HepG2 (cell line): ENCODE data around the gene ZCCHC8. TPM values are rescaled to one million over a fixed set of nuclear protein-coding genes. Genes with fewer than 3 reads are reported as not detected.
A peak's percentile ranks its signal among the peaks of the same experiment; 100 is the strongest.

ENCODE experiments used
- CEBPB ChIP-seq: IDR thresholded peaks from 2 replicates; pipeline ENCODE4 v1.6.1; 2011; ENCODE audit warnings: low read depth, low read length, improper control_type of control experiment, borderline replicate concordance
- KDM4B ChIP-seq: sonication (generic); formaldehyde crosslinking; IDR thresholded peaks from 2 replicates; pipeline ENCODE4 v1.4.0; 2020; ENCODE audit warnings: missing genetic modification reagents
- KLF13 ChIP-seq: sonication (generic); formaldehyde crosslinking; IDR thresholded peaks from 2 replicates; pipeline ENCODE4 v1.4.0; 2020; ENCODE audit warnings: mild to moderate bottlenecking, missing genetic modification reagents
- PHF21A ChIP-seq: sonication (generic); formaldehyde crosslinking; IDR thresholded peaks from 2 replicates; pipeline ENCODE4 v1.5.0; 2020; ENCODE audit warnings: mild to moderate bottlenecking, missing genetic modification reagents
- RBFOX2 ChIP-seq: fragments of 200-400 bp; formaldehyde crosslinking; IDR thresholded peaks from 2 replicates; pipeline ENCODE4 v1.6.1; 2017; ENCODE audit warnings: low read depth, mild to moderate bottlenecking, low read length
- RBM22 ChIP-seq: fragments of 200-400 bp; formaldehyde crosslinking; optimal IDR thresholded peaks from 2 replicates; pipeline ENCODE3; 2017; ENCODE audit warnings: mild to moderate bottlenecking, low read length, moderate library complexity
- REL ChIP-seq: sonication (generic); formaldehyde crosslinking; conservative IDR thresholded peaks from 2 replicates; pipeline ENCODE4 v1.8.0; 2022; ENCODE audit warnings: mild to moderate bottlenecking, missing genetic modification reagents, moderate library complexity
- SMAD1 ChIP-seq: sonication (generic); formaldehyde crosslinking; IDR thresholded peaks from 2 replicates; pipeline ENCODE4 v1.4.0; 2020; ENCODE audit warnings: missing genetic modification reagents, low read depth, mild to moderate bottlenecking, borderline replicate concordance
- SPEN ChIP-seq: sonication (generic); formaldehyde crosslinking; IDR thresholded peaks from 2 replicates; pipeline ENCODE4 v1.5.1; 2020; ENCODE audit warnings: low read depth, mild to moderate bottlenecking, missing genetic modification reagents
- TARDBP ChIP-seq: sonication (generic); formaldehyde crosslinking; IDR thresholded peaks from 2 replicates; pipeline ENCODE4 v1.8.0; 2022; ENCODE audit warnings: mild to moderate bottlenecking, missing genetic modification reagents
- ZNF205 ChIP-seq: IDR thresholded peaks from 2 replicates; pipeline ENCODE4 v1.6.1; 2018; ENCODE audit warnings: missing biosample characterization, missing genetic modification reagents
- ZNF546 ChIP-seq: sonication (generic); formaldehyde crosslinking; conservative IDR thresholded peaks from 2 replicates; pipeline ENCODE4 v1.8.1; 2023; ENCODE audit warnings: mild to moderate bottlenecking, missing genetic modification reagents
- ZNF678 ChIP-seq: sonication (generic); formaldehyde crosslinking; IDR thresholded peaks from 2 replicates; pipeline ENCODE4 v1.4.0; 2020; ENCODE audit warnings: mild to moderate bottlenecking, missing genetic modification reagents
- polyA plus RNA-seq, 8 experiments: library from polyadenylated mRNA; depleted of rRNA in 3 of 8; stranded (reverse) in 7 of 8; unstranded in 1 of 8; fragments of >200 nt; fragmentation: Illumina TruSeq in 4 of 8; extraction: Trizol in 4 of 8; gene quantifications; 2 replicates each; pipeline versions ENCODE4 v1.2.1 to v1.2.3, GENCODE V29; 2011 to 2016; ENCODE audit warnings: low read depth in 4 of 8, missing spikeins in 1 of 8, mixed read lengths in 1 of 8; ENCODE audit not compliant: insufficient read depth in 1 of 8
- total RNA-seq, 5 experiments: library from RNA; depleted of rRNA; stranded (reverse); fragments of >200 nt; fragmentation: Illumina TruSeq; extraction: Trizol; gene quantifications; 2 replicates each; pipeline ENCODE4 v1.2.3, GENCODE V29; 2016; ENCODE audit warnings: low read depth in 1 of 5
- TF ChIP-seq, protein P1 (sequence below): sonication (generic); formaldehyde crosslinking; conservative IDR thresholded peaks from 2 replicates; pipeline ENCODE4 v1.8.1; 2023; ENCODE audit warnings: missing genetic modification reagents
- TF ChIP-seq, protein P2 (sequence below): sonication (generic); formaldehyde crosslinking; IDR thresholded peaks from 2 replicates; pipeline ENCODE4 v1.4.0; 2020; ENCODE audit warnings: missing genetic modification reagents
- TF ChIP-seq, protein P3 (sequence below): sonication (generic); formaldehyde crosslinking; conservative IDR thresholded peaks from 2 replicates; pipeline ENCODE4 v1.4.0; 2020; ENCODE audit warnings: missing genetic modification reagents
- TF ChIP-seq, protein P4 (sequence below): sonication (generic); formaldehyde crosslinking; conservative IDR thresholded peaks from 2 replicates; pipeline ENCODE4 v1.5.0; 2020; ENCODE audit warnings: missing genetic modification reagents
- TF ChIP-seq, protein P5 (sequence below): sonication (generic); formaldehyde crosslinking; IDR thresholded peaks from 2 replicates; pipeline ENCODE4 v1.4.0; 2020; ENCODE audit warnings: missing genetic modification reagents, borderline replicate concordance

ZCCHC8 gene
- total and polyA plus RNA-seq, 2 of the 13 experiments (the other 11 are each of a cell fraction or from before 2014, with no cell fraction given), result 18.6 to 20.9 TPM

DNA sequence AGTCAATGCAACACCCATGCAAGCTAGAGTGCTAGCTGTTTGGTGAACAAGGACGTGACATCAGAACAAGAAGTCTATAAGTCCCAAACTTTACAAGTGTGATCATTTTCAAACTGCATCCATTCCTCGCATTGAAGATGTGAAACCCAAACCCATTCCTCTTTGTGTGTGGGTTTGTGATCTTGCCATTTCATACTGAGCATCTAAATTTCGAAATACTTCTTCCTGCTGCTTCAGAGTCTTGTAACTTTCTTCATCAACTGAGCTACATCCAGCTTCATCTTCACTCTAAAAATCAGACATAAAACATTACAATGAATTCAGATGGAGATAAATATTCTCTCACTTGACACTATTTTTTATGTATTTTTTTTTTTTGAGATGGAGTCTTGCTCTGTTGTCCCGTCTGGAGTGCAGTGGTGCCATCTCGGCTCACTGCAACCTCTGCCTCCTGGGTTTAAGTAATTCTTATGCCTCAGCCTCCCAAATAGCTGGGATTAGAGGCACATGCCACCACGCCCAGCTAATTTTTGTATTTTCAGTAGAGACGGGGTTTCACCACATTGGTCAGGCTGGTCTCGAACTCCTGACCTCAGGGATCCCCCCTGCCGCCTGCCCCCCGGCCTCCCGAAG, 4.8 kb upstream of the ZCCHC8 start (continued):
- TF ChIP-seq, protein P1, sequence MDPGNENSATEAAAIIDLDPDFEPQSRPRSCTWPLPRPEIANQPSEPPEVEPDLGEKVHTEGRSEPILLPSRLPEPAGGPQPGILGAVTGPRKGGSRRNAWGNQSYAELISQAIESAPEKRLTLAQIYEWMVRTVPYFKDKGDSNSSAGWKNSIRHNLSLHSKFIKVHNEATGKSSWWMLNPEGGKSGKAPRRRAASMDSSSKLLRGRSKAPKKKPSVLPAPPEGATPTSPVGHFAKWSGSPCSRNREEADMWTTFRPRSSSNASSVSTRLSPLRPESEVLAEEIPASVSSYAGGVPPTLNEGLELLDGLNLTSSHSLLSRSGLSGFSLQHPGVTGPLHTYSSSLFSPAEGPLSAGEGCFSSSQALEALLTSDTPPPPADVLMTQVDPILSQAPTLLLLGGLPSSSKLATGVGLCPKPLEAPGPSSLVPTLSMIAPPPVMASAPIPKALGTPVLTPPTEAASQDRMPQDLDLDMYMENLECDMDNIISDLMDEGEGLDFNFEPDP (CRISPR knock-in tag), result no peak
- TF ChIP-seq CEBPB (peak; percentile 54; the same call in 1 of the 2 replicates), ZNF546 (CRISPR knock-in tag) (no peak), ZNF205 (CRISPR knock-in tag) (no peak), REL (CRISPR knock-in tag) (no peak), RBM22 (peak; percentile 5), SPEN (CRISPR knock-in tag) (no peak), RBFOX2 (peak; percentile 47; the same call in 1 of the 2 replicates), SMAD1 (CRISPR knock-in tag) (no peak), KDM4B (CRISPR knock-in tag) (no peak), PHF21A (CRISPR knock-in tag) (no peak), ZNF678 (CRISPR knock-in tag) (no peak), TARDBP (CRISPR knock-in tag) (no peak), KLF13 (CRISPR knock-in tag) (no peak)
- TF ChIP-seq, protein P2, sequence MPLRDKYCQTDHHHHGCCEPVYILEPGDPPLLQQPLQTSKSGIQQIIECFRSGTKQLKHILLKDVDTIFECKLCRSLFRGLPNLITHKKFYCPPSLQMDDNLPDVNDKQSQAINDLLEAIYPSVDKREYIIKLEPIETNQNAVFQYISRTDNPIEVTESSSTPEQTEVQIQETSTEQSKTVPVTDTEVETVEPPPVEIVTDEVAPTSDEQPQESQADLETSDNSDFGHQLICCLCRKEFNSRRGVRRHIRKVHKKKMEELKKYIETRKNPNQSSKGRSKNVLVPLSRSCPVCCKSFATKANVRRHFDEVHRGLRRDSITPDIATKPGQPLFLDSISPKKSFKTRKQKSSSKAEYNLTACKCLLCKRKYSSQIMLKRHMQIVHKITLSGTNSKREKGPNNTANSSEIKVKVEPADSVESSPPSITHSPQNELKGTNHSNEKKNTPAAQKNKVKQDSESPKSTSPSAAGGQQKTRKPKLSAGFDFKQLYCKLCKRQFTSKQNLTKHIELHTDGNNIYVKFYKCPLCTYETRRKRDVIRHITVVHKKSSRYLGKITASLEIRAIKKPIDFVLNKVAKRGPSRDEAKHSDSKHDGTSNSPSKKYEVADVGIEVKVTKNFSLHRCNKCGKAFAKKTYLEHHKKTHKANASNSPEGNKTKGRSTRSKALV, result no peak
- TF ChIP-seq, protein P3, sequence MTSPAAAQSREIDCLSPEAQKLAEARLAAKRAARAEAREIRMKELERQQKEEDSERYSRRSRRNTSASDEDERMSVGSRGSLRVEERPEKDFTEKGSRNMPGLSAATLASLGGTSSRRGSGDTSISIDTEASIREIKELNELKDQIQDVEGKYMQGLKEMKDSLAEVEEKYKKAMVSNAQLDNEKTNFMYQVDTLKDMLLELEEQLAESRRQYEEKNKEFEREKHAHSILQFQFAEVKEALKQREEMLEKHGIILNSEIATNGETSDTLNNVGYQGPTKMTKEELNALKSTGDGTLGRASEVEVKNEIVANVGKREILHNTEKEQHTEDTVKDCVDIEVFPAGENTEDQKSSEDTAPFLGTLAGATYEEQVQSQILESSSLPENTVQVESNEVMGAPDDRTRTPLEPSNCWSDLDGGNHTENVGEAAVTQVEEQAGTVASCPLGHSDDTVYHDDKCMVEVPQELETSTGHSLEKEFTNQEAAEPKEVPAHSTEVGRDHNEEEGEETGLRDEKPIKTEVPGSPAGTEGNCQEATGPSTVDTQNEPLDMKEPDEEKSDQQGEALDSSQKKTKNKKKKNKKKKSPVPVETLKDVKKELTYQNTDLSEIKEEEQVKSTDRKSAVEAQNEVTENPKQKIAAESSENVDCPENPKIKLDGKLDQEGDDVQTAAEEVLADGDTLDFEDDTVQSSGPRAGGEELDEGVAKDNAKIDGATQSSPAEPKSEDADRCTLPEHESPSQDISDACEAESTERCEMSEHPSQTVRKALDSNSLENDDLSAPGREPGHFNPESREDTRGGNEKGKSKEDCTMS (CRISPR knock-in tag), result no peak
- TF ChIP-seq, protein P4, sequence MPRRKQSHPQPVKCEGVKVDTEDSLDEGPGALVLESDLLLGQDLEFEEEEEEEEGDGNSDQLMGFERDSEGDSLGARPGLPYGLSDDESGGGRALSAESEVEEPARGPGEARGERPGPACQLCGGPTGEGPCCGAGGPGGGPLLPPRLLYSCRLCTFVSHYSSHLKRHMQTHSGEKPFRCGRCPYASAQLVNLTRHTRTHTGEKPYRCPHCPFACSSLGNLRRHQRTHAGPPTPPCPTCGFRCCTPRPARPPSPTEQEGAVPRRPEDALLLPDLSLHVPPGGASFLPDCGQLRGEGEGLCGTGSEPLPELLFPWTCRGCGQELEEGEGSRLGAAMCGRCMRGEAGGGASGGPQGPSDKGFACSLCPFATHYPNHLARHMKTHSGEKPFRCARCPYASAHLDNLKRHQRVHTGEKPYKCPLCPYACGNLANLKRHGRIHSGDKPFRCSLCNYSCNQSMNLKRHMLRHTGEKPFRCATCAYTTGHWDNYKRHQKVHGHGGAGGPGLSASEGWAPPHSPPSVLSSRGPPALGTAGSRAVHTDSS (CRISPR knock-in tag), result no peak
- TF ChIP-seq, protein P5, sequence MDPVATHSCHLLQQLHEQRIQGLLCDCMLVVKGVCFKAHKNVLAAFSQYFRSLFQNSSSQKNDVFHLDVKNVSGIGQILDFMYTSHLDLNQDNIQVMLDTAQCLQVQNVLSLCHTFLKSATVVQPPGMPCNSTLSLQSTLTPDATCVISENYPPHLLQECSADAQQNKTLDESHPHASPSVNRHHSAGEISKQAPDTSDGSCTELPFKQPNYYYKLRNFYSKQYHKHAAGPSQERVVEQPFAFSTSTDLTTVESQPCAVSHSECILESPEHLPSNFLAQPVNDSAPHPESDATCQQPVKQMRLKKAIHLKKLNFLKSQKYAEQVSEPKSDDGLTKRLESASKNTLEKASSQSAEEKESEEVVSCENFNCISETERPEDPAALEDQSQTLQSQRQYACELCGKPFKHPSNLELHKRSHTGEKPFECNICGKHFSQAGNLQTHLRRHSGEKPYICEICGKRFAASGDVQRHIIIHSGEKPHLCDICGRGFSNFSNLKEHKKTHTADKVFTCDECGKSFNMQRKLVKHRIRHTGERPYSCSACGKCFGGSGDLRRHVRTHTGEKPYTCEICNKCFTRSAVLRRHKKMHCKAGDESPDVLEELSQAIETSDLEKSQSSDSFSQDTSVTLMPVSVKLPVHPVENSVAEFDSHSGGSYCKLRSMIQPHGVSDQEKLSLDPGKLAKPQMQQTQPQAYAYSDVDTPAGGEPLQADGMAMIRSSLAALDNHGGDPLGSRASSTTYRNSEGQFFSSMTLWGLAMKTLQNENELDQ, result no peak
- TF ChIP-seq, all 625 proteins: peak for 4
